Trophoblast cell (in vitro differentiated cells and primary cell): ENCODE data around the gene DEPDC4.
A peak's percentile ranks its signal among the peaks of the same experiment; 100 is the strongest.

ENCODE experiments used
- DNase-seq, 2 donors: peaks; one replicate each; pipeline ENCODE4 v3.0.0-alpha.2; 2016
- H2AFZ ChIP-seq: 2 replicates; pipeline ENCODE4 v1.6.1; 2013; ENCODE audit warnings: low read length, moderate library complexity, mild to moderate bottlenecking; ENCODE audit not compliant: insufficient read depth, poor library complexity
- H2AK5ac ChIP-seq: 2 replicates; pipeline ENCODE4 v1.6.1; 2013; ENCODE audit warnings: mild to moderate bottlenecking, low read length
- H2BK120ac ChIP-seq: 2 replicates; pipeline ENCODE4 v1.6.1; 2013; ENCODE audit warnings: low read length, mild to moderate bottlenecking, moderate library complexity; ENCODE audit not compliant: insufficient read depth, poor library complexity
- H2BK12ac ChIP-seq: 2 replicates; pipeline ENCODE4 v1.6.1; 2013; ENCODE audit warnings: mild to moderate bottlenecking, low read length, moderate library complexity
- H2BK5ac ChIP-seq: 2 replicates; pipeline ENCODE4 v1.6.1; 2013; ENCODE audit warnings: low read length, low read depth, moderate library complexity, mild to moderate bottlenecking; ENCODE audit not compliant: poor library complexity
- H3K14ac ChIP-seq: 2 replicates; pipeline ENCODE4 v1.6.1; 2013; ENCODE audit warnings: mild to moderate bottlenecking, low read length
- H3K18ac ChIP-seq: 2 replicates; pipeline ENCODE4 v1.6.1; 2013; ENCODE audit warnings: mild to moderate bottlenecking, low read length
- H3K23ac ChIP-seq: 2 replicates; pipeline ENCODE4 v1.6.1; 2013; ENCODE audit warnings: low read length
- H3K27ac ChIP-seq: 2 replicates; pipeline ENCODE4 v1.5.1; 2013; ENCODE audit warnings: low read depth, mild to moderate bottlenecking, inconsistent platforms, low read length, moderate library complexity
- H3K27me3 ChIP-seq: 2 replicates; pipeline ENCODE4 v1.6.1; 2013; ENCODE audit warnings: inconsistent platforms, mild to moderate bottlenecking, low read length, moderate library complexity; ENCODE audit not compliant: insufficient read depth
- H3K36me3 ChIP-seq, 2 experiments: 1 replicate in 1 of 2; 2 replicates in 1 of 2; pipeline ENCODE4 v1.6.1; 2013; ENCODE audit warnings: low read length in 2 of 2, mild to moderate bottlenecking in 2 of 2, moderate library complexity in 1 of 2; ENCODE audit not compliant: insufficient read depth in 2 of 2, control insufficient read depth in 1 of 2
- H3K4ac ChIP-seq: 2 replicates; pipeline ENCODE4 v1.6.1; 2013; ENCODE audit warnings: low read depth, mild to moderate bottlenecking, low read length, moderate library complexity
- H3K4me1 ChIP-seq, 2 experiments: 1 replicate in 1 of 2; 2 replicates in 1 of 2; pipeline ENCODE4 v1.6.1; 2013; ENCODE audit warnings: low read length in 2 of 2, mild to moderate bottlenecking in 2 of 2, moderate library complexity in 1 of 2; ENCODE audit not compliant: insufficient read depth in 2 of 2, control insufficient read depth in 1 of 2
- H3K4me2 ChIP-seq: 2 replicates; pipeline ENCODE4 v1.6.1; 2013; ENCODE audit warnings: inconsistent platforms, mild to moderate bottlenecking, low read length, moderate library complexity
- H3K4me3 ChIP-seq: 2 replicates; pipeline ENCODE4 v1.5.1; 2013; ENCODE audit warnings: mild to moderate bottlenecking, low read depth, low read length, inconsistent platforms
- H3K79me1 ChIP-seq: one replicate; pipeline ENCODE4 v1.6.1; 2013; ENCODE audit warnings: low read length
- H3K79me2 ChIP-seq: 2 replicates; pipeline ENCODE4 v1.6.1; 2013; ENCODE audit warnings: low read length, mild to moderate bottlenecking; ENCODE audit not compliant: control insufficient read depth, insufficient read depth, poor library complexity
- H3K9ac ChIP-seq: 2 replicates; pipeline ENCODE4 v1.6.1; 2013; ENCODE audit warnings: mild to moderate bottlenecking, low read length
- H3K9me3 ChIP-seq: 2 replicates; pipeline ENCODE4 v1.6.1; 2013; ENCODE audit warnings: low read depth, mild to moderate bottlenecking, control low read depth, inconsistent platforms, low read length; ENCODE audit not compliant: insufficient read depth
- H4K12ac ChIP-seq: 2 replicates; pipeline ENCODE4 v1.6.1; 2013; ENCODE audit warnings: low read depth, mild to moderate bottlenecking, low read length, moderate library complexity
- H4K8ac ChIP-seq: 2 replicates; pipeline ENCODE4 v1.6.1; 2013; ENCODE audit warnings: low read depth, mild to moderate bottlenecking, low read length, moderate library complexity
- H4K91ac ChIP-seq: one replicate; pipeline ENCODE4 v1.6.1; 2013; ENCODE audit warnings: low read depth, mild to moderate bottlenecking, low read length, moderate library complexity
- WGBS: extraction: QIAGEN DNeasy Blood & Tissue Kit; methylation state at CpG from one replicate; pipeline ENCODE4 v1.1.7; 2013; ENCODE audit warnings: missing lambda C conversion rate; ENCODE audit not compliant: insufficient read length, insufficient coverage; ENCODE audit errors: extremely low coverage; 5-methylcytosine and 5-hydroxymethylcytosine counted together

Gene DEPDC4

GRCh38 chr12:100268835-100269564, 2.1 kb upstream of the DEPDC4 start:
- peak overlapping the region; percentile 53 for H3K4ac ChIP-seq
- no peak overlapping the region for H3K27ac ChIP-seq
- DNase-seq = no peak

GRCh38 chr12:100267603-100268281, 863 bp upstream of the DEPDC4 start:
- H3K27ac ChIP-seq = peak overlapping the region; percentile 100
- no peaks in the 10 kb centered on the region for H3K9me3 ChIP-seq
- peak overlapping the region; percentile 95 for H2BK12ac ChIP-seq
- H3K27me3 ChIP-seq = no peaks in the 10 kb centered on the region
- peak overlapping the region; percentile 92 for H3K4me2 ChIP-seq
- H3K4ac ChIP-seq = peak overlapping the region; percentile 68
- H2BK5ac ChIP-seq = peak overlapping the region; percentile 99
- H3K9ac ChIP-seq = peak overlapping the region; percentile 100
- peak overlapping the region; percentile 99 for H3K18ac ChIP-seq
- DNase-seq = peak; percentile 30 to 72
- no CpG with 5 or more reads among the region's 33 CpGs for WGBS
- peak overlapping the region; percentile 95 for H4K91ac ChIP-seq
- peak overlapping the region; percentile 94 for H4K12ac ChIP-seq
- H3K36me3 ChIP-seq = no peaks in the 10 kb centered on the region
- peaks cover 11% of the 10 kb centered on the region for H3K79me2 ChIP-seq
- H3K14ac ChIP-seq = peak overlapping the region; percentile 100
- peak overlapping the region; percentile 98 for H2BK120ac ChIP-seq
- peak overlapping the region; percentile 100 for H2AFZ ChIP-seq
- H3K79me1 ChIP-seq = peaks cover 13% of the 10 kb centered on the region
- no peak overlapping the region for H3K23ac ChIP-seq
- peak overlapping the region; percentile 98 for H4K8ac ChIP-seq
- H3K4me1 ChIP-seq = peaks cover 0 to 8% of the 10 kb centered on the region in 2 experiments
- peak overlapping the region; percentile 97 for H2AK5ac ChIP-seq
- H3K4me3 ChIP-seq = peak overlapping the region; percentile 98

More at GRCh38 chr12:100268835-100269564, 2.1 kb upstream of the DEPDC4 start:
- peak overlapping the region; percentile 59 for H3K4me2 ChIP-seq
- H3K4me3 ChIP-seq = no peak overlapping the region
- no peak overlapping the region for H4K12ac ChIP-seq
- H3K9ac ChIP-seq = no peak overlapping the region
- no peak overlapping the region for H4K8ac ChIP-seq
- H3K79me1 ChIP-seq = peaks cover 13% of the 10 kb centered on the region
- no peaks in the 10 kb centered on the region for H3K36me3 ChIP-seq
- H3K9me3 ChIP-seq = no peaks in the 10 kb centered on the region
- H4K91ac ChIP-seq = no peak overlapping the region
- H2BK12ac ChIP-seq = no peak overlapping the region
- no peak overlapping the region for H2AK5ac ChIP-seq
- no peak overlapping the region for H3K14ac ChIP-seq
- no CpG with 5 or more reads among the region's 5 CpGs for WGBS
- H2AFZ ChIP-seq = no peak overlapping the region
- no peaks in the 10 kb centered on the region for H3K27me3 ChIP-seq
- no peak overlapping the region for H2BK120ac ChIP-seq
- H3K18ac ChIP-seq = no peak overlapping the region
- H3K23ac ChIP-seq = no peak overlapping the region
- peaks cover 0 to 8% of the 10 kb centered on the region in 2 experiments for H3K4me1 ChIP-seq
- H2BK5ac ChIP-seq = no peak overlapping the region
- H3K79me2 ChIP-seq = peaks cover 11% of the 10 kb centered on the region

- Histone ChIP-seq H3K4me3 (peak overlapping the region; percentile 80), H2AFZ (peak overlapping the region; percentile 93), H4K8ac (peak overlapping the region; percentile 94), H2BK12ac (peak overlapping the region; percentile 98), H3K18ac (no peak overlapping the region), H3K9me3 (no peaks in the 10 kb centered on the region), H3K9ac (peak overlapping the region; percentile 42), H4K12ac (peak overlapping the region; percentile 64), H2BK5ac (peak overlapping the region; percentile 90), H3K4me2 (peak overlapping the region; percentile 78), H3K4me1 (peaks cover 0 to 8% of the 10 kb centered on the region in 2 experiments), H3K4ac (no peak overlapping the region), H4K91ac (peak overlapping the region; percentile 97), H3K27ac (peak overlapping the region; percentile 81), H2BK120ac (no peak overlapping the region), H3K79me2 (peaks cover 11% of the 10 kb centered on the region), H3K27me3 (no peaks in the 10 kb centered on the region), H3K23ac (no peak overlapping the region), H3K36me3 (no peaks in the 10 kb centered on the region), H3K14ac (peak overlapping the region; percentile 89), H2AK5ac (no peak overlapping the region), H3K79me1 (peaks cover 13% of the 10 kb centered on the region)
- no peak for DNase-seq
- WGBS = no CpG with 5 or more reads among the region's 6 CpGs
Measured at GRCh38 chr12:100266585-100266834, 369 bp downstream of the DEPDC4 start.

- peak overlapping the region; percentile 97 for H4K91ac ChIP-seq
- no peak overlapping the region for H2BK120ac ChIP-seq
- H2BK5ac ChIP-seq = no peak overlapping the region
- no peaks in the 10 kb centered on the region for H3K27me3 ChIP-seq
- H2BK12ac ChIP-seq = no peak overlapping the region
- peak overlapping the region; percentile 78 for H3K4me2 ChIP-seq
- peak in 1 of 2 donors; percentile 5 for DNase-seq
- H3K9ac ChIP-seq = peak overlapping the region; percentile 42
- peak overlapping the region; percentile 81 for H3K27ac ChIP-seq
- no peaks in the 10 kb centered on the region for H3K9me3 ChIP-seq
- peak overlapping the region; percentile 94 for H4K8ac ChIP-seq
- no peak overlapping the region for H3K18ac ChIP-seq
- peaks cover 13% of the 10 kb centered on the region for H3K79me1 ChIP-seq
- no peak overlapping the region for H3K4ac ChIP-seq
- no peak overlapping the region for H2AK5ac ChIP-seq
- no peaks in the 10 kb centered on the region for H3K36me3 ChIP-seq
- no peak overlapping the region for H3K14ac ChIP-seq
- peak overlapping the region; percentile 54 for H4K12ac ChIP-seq
- peaks cover 0 to 8% of the 10 kb centered on the region in 2 experiments for H3K4me1 ChIP-seq
- H3K23ac ChIP-seq = no peak overlapping the region
- peak overlapping the region; percentile 80 for H3K4me3 ChIP-seq
- H3K79me2 ChIP-seq = peaks cover 11% of the 10 kb centered on the region
- no peak overlapping the region for H2AFZ ChIP-seq
- WGBS = no CpG with 5 or more reads among the region's 11 CpGs
Measured at GRCh38 chr12:100265732-100266584, 921 bp downstream of the DEPDC4 start.
